Glutamatergic neuron (in vitro differentiated cells): Measurements from ENCODE around the gene PPM1N. TPM values are rescaled to one million over a fixed set of nuclear protein-coding genes. Genes with fewer than 3 reads are reported as not detected.

ENCODE experiments used
- DNase-seq: peaks from one replicate; pipeline ENCODE4 v3.0.0; 2022
- H3K27ac Mint-ChIP-seq: one replicate; pipeline ENCODE4 v1.8.0; 2020; ENCODE audit warnings: mild to moderate bottlenecking, mixed read lengths, inconsistent platforms; ENCODE audit not compliant: unreplicated experiment
- H3K27me3 Mint-ChIP-seq: one replicate; pipeline ENCODE4 v1.8.0; 2020; ENCODE audit warnings: mild to moderate bottlenecking, moderate library complexity, mixed read lengths, inconsistent platforms; ENCODE audit not compliant: unreplicated experiment
- H3K36me3 Mint-ChIP-seq: one replicate; pipeline ENCODE4 v1.8.0; 2020; ENCODE audit warnings: mild to moderate bottlenecking, mixed read lengths, inconsistent platforms; ENCODE audit not compliant: unreplicated experiment
- H3K4me1 Mint-ChIP-seq: one replicate; pipeline ENCODE4 v1.8.0; 2020; ENCODE audit warnings: mild to moderate bottlenecking, low read depth, mixed read lengths, inconsistent platforms; ENCODE audit not compliant: unreplicated experiment
- H3K4me3 Mint-ChIP-seq: one replicate; pipeline ENCODE4 v1.8.0; 2020; ENCODE audit warnings: mild to moderate bottlenecking, mixed read lengths, inconsistent platforms; ENCODE audit not compliant: unreplicated experiment
- H3K9me3 Mint-ChIP-seq: one replicate; pipeline ENCODE4 v1.8.0; 2020; ENCODE audit warnings: mild to moderate bottlenecking, moderate library complexity, mixed read lengths, inconsistent platforms; ENCODE audit not compliant: unreplicated experiment
- CTCF ChIP-seq: fragments of 200-600 bp; sonication (generic); IDR thresholded peaks from one replicate; pipeline ENCODE4 v1.5.0; 2021; ENCODE audit not compliant: partially characterized antibody, unreplicated experiment
- total RNA-seq: library from RNA; stranded (reverse); fragmentation: NEBNext Ultra II Directional; extraction: Animal tissue kit (Norgen Biotek cat#: 25700); gene quantifications from one replicate; pipeline ENCODE4 v1.2.1, GENCODE V29; 2021; ENCODE audit not compliant: unreplicated experiment

Gene PPM1N
- total RNA-seq, 1 donor from 2014 or later: 6.6 TPM

- Mint-ChIP-seq H3K4me1 (no peaks in the 10 kb centered on the region), H3K36me3 (no peaks in the 10 kb centered on the region), H3K27me3 (peaks cover 1% of the 10 kb centered on the region), H3K9me3 (no peaks in the 10 kb centered on the region), H3K4me3 (no peak overlapping the region), H3K27ac (no peak overlapping the region)
- DNase-seq: no peak
- TF ChIP-seq CTCF: no peak
These were observed 49.8 kb downstream of the PPM1N start for GRCh38 chr19:45547965-45548609.

Other genes with a start within 250 kb of the PPM1N start
- 110 TPM for gene MARK4, start 247.2 kb upstream of the PPM1N start, total RNA-seq
- 0.42 TPM for gene CKM, start 175.6 kb upstream of the PPM1N start, total RNA-seq
- gene KLC3, start 157.7 kb upstream of the PPM1N start, total RNA-seq: not detected
- gene ERCC2, start 127.9 kb upstream of the PPM1N start, total RNA-seq: 52.9 TPM
- 0.93 TPM for gene PPP1R13L, start 93.4 kb upstream of the PPM1N start, total RNA-seq
- gene POLR1G, start 91.8 kb upstream of the PPM1N start, total RNA-seq: 4.3 TPM
- gene ERCC1, start 74.5 kb upstream of the PPM1N start, total RNA-seq: 65.7 TPM
- not detected for gene FOSB, start 30.4 kb upstream of the PPM1N start, total RNA-seq
- gene RTN2, start 1.4 kb upstream of the PPM1N start, total RNA-seq: 179 TPM
- 73.6 TPM for gene VASP, start 9.0 kb downstream of the PPM1N start, total RNA-seq
- 10.5 TPM for gene OPA3, start 86.4 kb downstream of the PPM1N start, total RNA-seq
- gene GPR4, start 103.8 kb downstream of the PPM1N start, total RNA-seq: not detected
- gene EML2, start 141.0 kb downstream of the PPM1N start, total RNA-seq: 53.2 TPM
- gene GIPR, start 169.8 kb downstream of the PPM1N start, total RNA-seq: 36.4 TPM
- 264 TPM for gene SNRPD2, start 193.5 kb downstream of the PPM1N start, total RNA-seq
- 2.6 TPM for gene QPCTL, start 194.2 kb downstream of the PPM1N start, total RNA-seq
- gene FBXO46, start 232.5 kb downstream of the PPM1N start, total RNA-seq: 20.4 TPM
- not detected for gene MEIOSIN, start 235.0 kb downstream of the PPM1N start, total RNA-seq